T-helper 1 cell treated with Interleukin-12 subunit alpha and Interleukin-12 subunit beta and Interleukin-4 antibody, amounts not matched to agents 30 ng/mL and 1 ng/mL, for 36 hours (primary cell): ENCODE data around the gene CDH13. TPM values are rescaled to one million over a fixed set of nuclear protein-coding genes. Genes with fewer than 3 reads are reported as not detected.

Experiments
- intact Hi-C: fragments of 100-400 bp; cut with micrococcal nuclease; formaldehyde crosslinking; loops from one replicate; pipeline ENCODE4 v1.15.1; 2024
- total RNA-seq: library from RNA; stranded (reverse); gene quantifications from 2 replicates; pipeline ENCODE4 v1.2.3, GENCODE V29; 2022

The CDH13 gene
- total RNA-seq, 1 donor from 2014 or later, result not detected

GRCh38 chr16:82834151-82834815 is 207.5 kb downstream of the CDH13 start:
- intact Hi-C loops, result no loop called here

GRCh38 chr16:82835487-82836155 is 208.9 kb downstream of the CDH13 start:
- intact Hi-C loops, result no loop called here

GRCh38 chr16:82841108-82841507 is 214.3 kb downstream of the CDH13 start:
- intact Hi-C loops, result no loop called here

GRCh38 chr16:82843606-82844271 is 217.0 kb downstream of the CDH13 start:
- intact Hi-C loops, result no loop called here

GRCh38 chr16:82845116-82845515 is 218.3 kb downstream of the CDH13 start:
- intact Hi-C loops, result no loop called here

GRCh38 chr16:82846806-82847205 is 220.0 kb downstream of the CDH13 start:
- intact Hi-C loops, result no loop called here

GRCh38 chr16:82848013-82848412 is 221.2 kb downstream of the CDH13 start:
- intact Hi-C loops, result no loop called here

- intact Hi-C loops, result no loop called here
These were observed 225.7 kb downstream of the CDH13 start for GRCh38 chr16:82852388-82853008.

- intact Hi-C loops, result no loop called here
These were observed 228.7 kb downstream of the CDH13 start for GRCh38 chr16:82855471-82855870.

- intact Hi-C loops, result no loop called here
These were observed 231.1 kb downstream of the CDH13 start for GRCh38 chr16:82857693-82858365.

- intact Hi-C loops, result no loop called here
These were observed 232.9 kb downstream of the CDH13 start for GRCh38 chr16:82859662-82860061.

- intact Hi-C loops, result no loop called here
These were observed 233.3 kb downstream of the CDH13 start for GRCh38 chr16:82860071-82860470.

- intact Hi-C loops, result no loop called here
These were observed 235.3 kb downstream of the CDH13 start for GRCh38 chr16:82862057-82862456.

GRCh38 chr16:82864332-82865040 is 237.7 kb downstream of the CDH13 start:
- intact Hi-C loops, result no loop called here

GRCh38 chr16:82865412-82865811 is 238.6 kb downstream of the CDH13 start:
- intact Hi-C loops, result no loop called here

- intact Hi-C loops, result no loop called here
These were observed 240.7 kb downstream of the CDH13 start for GRCh38 chr16:82867485-82867884.

- intact Hi-C loops, result no loop called here
These were observed 247.5 kb downstream of the CDH13 start for GRCh38 chr16:82874271-82874670.

- intact Hi-C loops, result no loop called here
These were observed 247.9 kb downstream of the CDH13 start for GRCh38 chr16:82874672-82875071.

GRCh38 chr16:82876951-82877350 is 250.2 kb downstream of the CDH13 start:
- intact Hi-C loops, result no loop called here

GRCh38 chr16:82878466-82878865 is 251.7 kb downstream of the CDH13 start:
- intact Hi-C loops, result no loop called here

- intact Hi-C loops, result no loop called here
These were observed 253.6 kb downstream of the CDH13 start for GRCh38 chr16:82880346-82880745.
